ENCODE measurements around the gene ELP4.
"Not testable (repeated sequence)": the region's sequence is repeated elsewhere in the genome, so short reads cannot be mapped to it uniquely, and the experiment has no call there.

ELP4 gene

DNA sequence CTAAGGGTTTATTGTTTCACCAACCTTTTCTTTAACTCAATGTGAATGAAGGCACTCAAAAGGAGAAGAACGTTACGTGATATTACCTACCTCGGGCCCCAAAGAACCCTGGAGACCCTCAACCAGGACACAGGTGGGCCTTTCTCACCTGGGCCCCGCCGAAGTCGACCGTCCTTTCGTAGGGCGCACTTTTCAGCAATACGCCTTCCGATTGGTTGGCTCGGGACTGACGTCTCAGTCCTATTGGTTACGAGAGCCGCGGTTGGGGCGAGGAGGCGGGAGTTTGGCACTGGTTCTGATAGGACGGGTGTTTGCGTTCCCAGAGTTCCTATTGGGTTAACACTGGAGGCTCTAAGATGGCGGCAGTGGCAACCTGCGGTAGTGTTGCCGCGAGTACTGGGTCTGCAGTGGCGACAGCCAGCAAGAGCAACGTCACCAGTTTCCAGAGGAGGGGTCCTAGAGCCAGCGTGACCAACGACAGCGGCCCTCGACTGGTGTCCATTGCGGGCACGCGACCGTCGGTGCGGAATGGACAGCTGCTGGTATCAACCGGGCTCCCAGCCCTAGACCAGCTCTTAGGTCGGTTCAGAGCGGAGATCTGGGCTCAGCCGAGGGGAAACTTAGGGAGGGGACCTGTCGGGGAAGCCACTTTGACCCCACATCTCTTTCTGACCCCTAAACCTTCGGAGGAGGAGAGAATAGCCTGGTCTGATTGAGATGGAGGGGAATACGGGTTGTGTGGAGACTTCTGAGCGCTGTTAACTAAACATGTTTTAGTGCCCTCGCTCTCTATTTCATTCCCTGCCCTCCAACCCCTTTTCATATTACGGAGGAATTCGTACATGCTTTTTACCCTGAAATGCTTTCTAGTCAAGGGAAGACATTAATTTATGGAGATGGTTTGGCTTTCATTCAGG is at the start of gene ELP4, which contains the start of gene IMMP1L:
TSS of gene ELP4 (plus strand) at position 339 of the 917 bp plus-strand sequence. CDS start at position 357, 18 bp downstream.
TSS of gene IMMP1L (minus strand) at position 194 of the 917 bp plus-strand sequence. CDS start 46,346 bp downstream, outside the sequence.
- DNase-seq: peak; percentile 86 to 91

- no peak for DNase-seq
These were observed 45.1 kb upstream of the ELP4 start for GRCh38 chr11:31464436-31464835.

GRCh38 chr11:31474083-31474482 is 35.5 kb upstream of the ELP4 start:
- no peak for DNase-seq

DNA sequence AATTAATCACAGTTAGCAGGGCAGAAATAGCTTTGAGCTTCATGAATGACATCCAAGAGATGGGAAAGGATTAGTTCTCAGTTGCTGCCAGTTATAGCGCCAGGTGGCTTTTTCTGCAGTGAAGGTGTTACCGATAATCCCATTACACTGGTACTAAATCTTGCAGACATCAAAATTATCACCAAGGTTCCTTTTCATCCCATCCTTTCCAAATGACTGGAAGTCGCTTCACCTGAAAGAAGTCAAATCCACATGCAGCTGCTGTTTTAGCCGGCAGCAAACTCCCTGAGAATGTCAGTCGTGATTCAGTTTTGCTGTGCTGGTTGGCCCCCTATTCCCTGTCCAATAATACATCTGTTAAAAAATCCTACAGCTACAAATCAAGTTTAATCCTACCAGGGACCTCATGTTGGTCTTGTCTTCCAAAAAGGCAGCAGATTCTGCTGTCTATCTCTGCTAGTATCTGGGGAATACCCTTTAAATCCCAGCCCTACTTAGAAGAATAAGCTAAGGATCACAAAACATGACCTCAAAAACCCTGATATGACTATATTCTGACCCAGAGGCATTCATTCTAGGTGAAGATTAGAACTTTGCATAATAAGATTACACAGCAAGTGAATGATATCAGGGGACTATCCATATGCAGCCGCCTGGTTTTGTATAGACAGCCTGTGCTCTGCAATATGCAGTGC is 31.9 kb upstream of the ELP4 start:
- DNase-seq: no peak

- no peak for DNase-seq
These were observed 31.4 kb upstream of the ELP4 start for GRCh38 chr11:31478223-31478590.

GRCh38 chr11:31479066-31479465 is 30.5 kb upstream of the ELP4 start:
- no peak for DNase-seq

- no peak for DNase-seq
These were observed 28.6 kb upstream of the ELP4 start for GRCh38 chr11:31480930-31481329.

- no peak for DNase-seq
These were observed 25.1 kb upstream of the ELP4 start for GRCh38 chr11:31484497-31484896.

DNA sequence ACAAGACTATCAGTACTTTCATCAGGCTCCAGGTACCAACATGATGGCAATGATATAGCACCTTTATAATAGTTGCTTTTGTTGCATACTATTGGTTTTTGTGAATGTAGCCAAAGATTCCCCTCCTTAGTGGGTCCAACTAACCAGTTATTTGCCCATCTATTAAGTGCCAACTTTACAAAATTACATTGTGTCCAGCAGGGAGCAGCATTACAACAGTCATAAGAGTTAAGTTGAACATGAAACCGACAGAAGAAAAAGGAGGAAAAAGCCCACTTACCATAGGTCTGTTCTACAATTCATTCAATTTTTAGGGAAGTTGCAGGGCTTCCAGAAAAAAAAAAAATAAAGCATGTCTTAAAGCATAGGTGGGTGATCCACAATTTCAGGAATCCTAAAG is 21.7 kb upstream of the ELP4 start:
- no peak for DNase-seq

GRCh38 chr11:31492320-31492913 is 17.1 kb upstream of the ELP4 start:
- no peak for DNase-seq

DNA sequence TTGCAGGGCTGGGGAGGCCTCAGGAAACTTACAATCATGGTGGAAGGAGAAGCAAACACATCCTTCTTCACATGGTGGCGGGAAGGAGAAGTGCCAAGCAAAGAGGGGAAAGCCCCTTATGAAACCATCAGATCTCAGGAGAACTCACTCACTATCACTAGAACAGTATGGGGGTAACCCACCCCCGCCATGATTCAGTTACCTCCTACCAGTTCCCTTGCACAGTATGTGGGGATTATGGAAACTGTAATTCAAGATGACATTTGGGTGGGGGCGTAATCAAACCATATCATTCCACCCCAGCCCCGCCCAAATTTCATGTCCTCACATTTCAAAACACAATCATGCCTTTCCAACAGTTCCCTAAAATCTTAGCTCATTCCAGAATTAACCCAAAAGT is 16.3 kb upstream of the ELP4 start:
- DNase-seq: no peak

GRCh38 chr11:31493762-31494161 is 15.8 kb upstream of the ELP4 start:
- DNase-seq: not testable (repeated sequence)

- no peak for DNase-seq
These were observed 9.9 kb upstream of the ELP4 start for GRCh38 chr11:31499576-31500178.

DNA sequence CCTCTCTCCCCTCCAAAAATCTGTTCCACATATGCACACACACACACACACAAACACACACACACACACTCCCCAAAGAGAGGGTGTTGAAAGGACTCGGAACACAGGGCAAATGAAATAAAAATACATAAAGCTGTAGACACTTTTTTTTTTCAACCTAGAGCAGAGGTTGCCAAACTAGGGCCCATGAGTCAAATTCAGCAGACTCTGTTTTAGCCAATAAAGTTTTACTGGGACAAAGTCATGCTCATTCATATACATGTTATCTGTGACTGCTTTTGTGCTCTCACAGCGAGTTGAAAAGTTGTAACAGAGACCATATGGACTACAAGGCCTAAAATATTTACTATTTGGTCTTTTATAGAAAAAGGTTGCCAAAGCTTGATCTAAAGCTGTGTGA is 9.0 kb upstream of the ELP4 start:
- DNase-seq: no peak

DNA sequence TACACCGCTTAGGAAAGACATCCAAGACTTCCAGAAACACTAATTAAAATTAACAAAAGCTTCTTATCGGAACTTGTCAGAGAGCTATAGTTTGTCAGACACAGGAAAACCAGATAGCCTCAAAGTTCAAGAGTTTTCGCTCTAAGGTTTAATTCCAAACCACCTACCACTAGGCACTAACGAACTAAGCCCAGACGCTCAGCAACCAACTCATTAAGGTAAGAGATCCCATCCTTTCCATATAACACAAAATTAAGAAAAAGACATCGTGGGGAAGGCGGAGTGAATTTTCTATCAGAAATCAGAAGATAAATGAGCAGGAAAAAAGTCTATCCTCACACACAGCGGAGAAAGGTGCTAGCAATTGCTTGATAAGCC is 527 bp upstream of the ELP4 start:
- peak in 1 of 2 donors; percentile 0 for DNase-seq

DNA sequence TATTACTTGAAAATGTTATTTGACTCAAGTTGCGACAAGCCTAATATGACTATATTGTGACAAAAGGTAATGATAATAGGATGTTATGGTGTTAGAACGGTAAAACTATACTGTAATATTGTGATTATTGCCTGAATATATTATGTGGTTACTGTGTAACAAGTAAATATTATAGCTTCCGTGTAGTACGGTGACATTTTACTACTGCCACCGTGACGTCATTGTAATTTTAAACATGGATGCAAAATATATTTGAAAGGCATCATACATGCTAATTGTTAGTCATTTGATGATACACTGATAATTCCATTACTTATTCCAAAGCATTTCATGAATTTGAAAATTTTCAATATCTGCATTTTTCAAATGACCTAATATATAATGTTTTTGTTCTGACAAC is 2.5 kb downstream of the ELP4 start:
- no peak for DNase-seq

DNA sequence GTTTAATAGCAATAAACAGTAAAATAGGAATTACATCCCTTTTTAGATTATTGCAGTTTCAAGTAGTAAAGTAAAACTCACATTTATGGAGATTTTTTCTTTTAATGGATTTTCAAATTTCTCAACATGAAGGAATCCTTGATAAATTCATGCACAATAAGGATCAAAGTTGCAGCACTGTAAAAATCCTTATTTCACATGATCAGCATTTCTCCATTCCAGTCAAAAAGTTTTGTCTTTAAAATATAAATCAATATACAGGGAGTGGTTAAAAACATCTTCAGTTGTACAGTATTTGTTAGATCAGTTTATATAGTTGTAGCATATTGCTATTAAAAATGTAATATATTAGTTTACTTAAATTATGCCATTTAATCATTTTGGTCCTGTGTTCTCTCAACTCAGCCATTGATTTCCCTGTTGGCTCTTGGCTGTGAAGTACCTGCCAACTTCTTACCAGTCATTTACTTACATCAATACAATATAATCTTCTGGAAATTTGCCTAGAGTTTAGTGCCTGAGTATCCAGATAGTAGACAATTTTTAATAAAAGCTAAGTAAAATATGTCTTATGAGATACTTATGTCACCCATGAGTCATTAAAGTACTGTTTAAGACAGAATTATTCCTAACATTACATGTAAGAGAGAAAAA is 12.1 kb downstream of the ELP4 start:
- no peak for DNase-seq

- DNase-seq: no peak
These were observed 19.6 kb downstream of the ELP4 start for GRCh38 chr11:31529189-31529588.

- no peak for DNase-seq
These were observed 20.1 kb downstream of the ELP4 start for GRCh38 chr11:31529701-31530100.

- DNase-seq: no peak
These were observed 21.7 kb downstream of the ELP4 start for GRCh38 chr11:31531293-31531692.

GRCh38 chr11:31535479-31535878 is 25.9 kb downstream of the ELP4 start:
- no peak for DNase-seq

GRCh38 chr11:31542862-31543261 is 33.3 kb downstream of the ELP4 start:
- DNase-seq: no peak

DNA sequence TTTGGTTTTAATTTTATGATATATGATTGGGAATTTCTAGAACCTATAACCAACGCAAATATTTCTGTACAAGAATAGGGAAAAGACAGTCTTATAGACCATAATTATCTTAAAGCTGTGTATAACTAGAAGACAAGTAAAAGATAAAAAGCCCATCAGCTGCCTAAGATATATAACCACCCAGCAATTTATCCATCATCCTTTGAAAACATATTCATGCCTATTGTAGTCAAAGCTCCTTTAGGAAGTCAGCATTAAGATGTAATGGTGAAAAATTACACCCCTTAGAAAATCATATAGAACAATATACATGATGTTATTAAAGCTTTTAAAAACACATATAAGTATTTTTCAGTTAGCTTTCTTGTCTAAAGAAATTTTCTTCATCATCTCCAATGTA is 46.4 kb downstream of the ELP4 start:
- DNase-seq: no peak

All from stimulated activated CD4-positive, alpha-beta T cell treated with anti-CD3 and anti-CD28 coated beads, Interleukin-2, amount 100 ng/mL, for 48 hours (primary cell).